ENCODE measurements around the gene IDE.
"Not testable (repeated sequence)": the region's sequence is repeated elsewhere in the genome, so short reads cannot be mapped to it uniquely, and the experiment has no call there.

The IDE gene

GRCh38 chr10:92413011-92413410 lies 160.9 kb downstream of the IDE start:
- DNase-seq = no peak

GRCh38 chr10:92411406-92411805 lies 162.5 kb downstream of the IDE start:
- no peak for DNase-seq

DNA sequence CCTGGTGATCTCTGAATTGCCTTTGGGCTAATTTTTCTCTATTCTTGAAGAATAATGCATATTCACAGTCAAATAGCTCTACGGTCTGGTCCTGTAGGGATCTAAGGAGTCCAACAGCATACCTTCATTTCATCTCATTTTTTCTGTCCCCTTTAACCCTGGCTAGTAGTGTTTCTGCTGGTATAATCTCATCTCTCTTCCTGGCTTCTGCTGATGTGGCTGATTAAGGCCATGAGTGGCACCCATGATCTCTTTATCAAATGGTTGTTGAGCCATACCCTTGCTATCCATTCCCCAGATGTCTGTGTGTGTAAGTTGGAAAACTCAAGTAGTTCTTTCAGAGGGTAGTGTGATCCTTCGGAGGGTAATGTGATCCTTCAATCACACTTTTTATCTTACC lies 163.4 kb downstream of the IDE start:
- DNase-seq = no peak

- no peak for DNase-seq
Measured at GRCh38 chr10:92408017-92408361, 165.9 kb downstream of the IDE start.

GRCh38 chr10:92407305-92408016 lies 166.4 kb downstream of the IDE start:
- DNase-seq = no peak

GRCh38 chr10:92405419-92405924 lies 168.4 kb downstream of the IDE start:
- no peak for DNase-seq

DNA sequence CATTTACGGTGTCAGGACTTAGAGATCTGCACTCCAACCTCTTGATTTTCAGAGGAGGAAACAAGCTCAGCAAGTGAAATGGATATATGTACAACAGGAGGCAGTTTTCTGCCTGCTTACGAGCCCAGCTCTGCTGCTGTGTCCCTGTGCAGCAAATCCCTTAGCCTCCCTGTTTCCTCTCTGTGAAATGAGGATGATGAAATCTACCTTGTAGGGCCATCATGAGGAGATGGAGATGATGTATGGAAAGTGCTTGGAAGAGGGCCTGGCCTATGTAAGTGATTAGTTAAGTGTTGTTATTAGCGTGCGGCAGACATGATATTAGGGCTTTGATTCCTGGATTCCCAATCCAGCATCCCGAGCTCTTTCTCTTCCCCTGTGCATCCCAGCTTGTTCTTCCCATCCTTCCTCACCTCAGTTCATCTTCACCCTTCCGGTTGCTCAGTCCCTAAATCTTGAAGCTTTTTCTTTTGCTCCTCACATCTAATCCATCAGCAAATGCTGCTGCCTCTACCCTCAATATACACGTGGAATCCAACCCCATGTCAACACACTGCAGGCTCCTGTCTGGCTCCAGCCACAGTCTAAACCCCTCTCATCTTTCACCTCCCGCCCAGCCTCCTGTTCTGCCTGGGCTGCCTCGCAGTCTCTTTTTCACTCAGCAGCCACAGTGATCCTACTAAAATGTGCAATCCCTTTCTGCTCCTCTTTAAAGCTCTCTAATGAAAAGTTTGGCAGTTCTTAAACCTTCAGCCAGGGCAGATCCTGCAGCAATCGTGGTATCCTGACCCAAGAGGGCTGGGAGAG lies 169.1 kb downstream of the IDE start:
- no peak for DNase-seq

DNA sequence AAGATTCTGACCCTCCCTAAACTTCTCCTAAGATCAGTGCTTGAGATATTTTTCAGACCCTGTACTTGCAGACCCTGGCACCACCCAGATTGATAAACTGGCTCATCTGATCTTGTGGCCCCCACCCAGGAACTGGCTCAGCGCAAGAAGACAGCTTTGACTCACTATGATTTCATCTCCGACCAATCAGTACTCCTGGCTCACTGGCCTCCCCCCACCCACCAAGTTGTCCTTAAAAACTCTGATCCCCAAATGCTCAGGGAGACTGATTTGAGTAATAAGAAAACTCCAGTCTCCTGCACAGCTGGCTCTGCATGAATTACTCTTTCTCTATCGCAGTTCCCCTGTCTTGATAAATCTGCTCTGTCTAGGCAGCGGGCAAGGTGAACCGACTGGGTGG lies 171.7 kb downstream of the IDE start:
- DNase-seq = not testable (repeated sequence)

All from effector CD4-positive, alpha-beta T cell (primary cell).